B cell (primary cell): ENCODE data around the gene SNCAIP. TPM values are rescaled to one million over a fixed set of nuclear protein-coding genes. Genes with fewer than 3 reads are reported as not detected.

Experiments used
- ATAC-seq: fragments of 200-7000 bp; cut with Tn5 transposase; one replicate; pipeline ENCODE4 v1.10.0; 2021; ENCODE audit warnings: low read depth, mild to moderate bottlenecking, moderate number of reproducible peaks, moderate library complexity
- CTCF ChIA-PET: fragments of 350-600 bp; sonication (Branson Sonifier 250); formaldehyde crosslinking; loops from one replicate; lab custom pipeline; 2021; ENCODE audit warnings: antibody characterized with exemption, inconsistent platforms; lab: Charles Lee
- POLR2A ChIA-PET: fragments of 350-600 bp; sonication (Branson Sonifier 250); formaldehyde crosslinking; loops from one replicate; lab custom pipeline; 2021; ENCODE audit warnings: antibody characterized with exemption; lab: Charles Lee
- DNase-seq: peaks from one replicate; pipeline ENCODE4 v3.0.0; 2013
- H2AFZ ChIP-seq: 2 replicates; pipeline ENCODE4 v1.6.1; 2012; ENCODE audit warnings: mild to moderate bottlenecking, low read depth, low read length; ENCODE audit not compliant: insufficient read depth, poor library complexity, severe bottlenecking
- H3K27ac ChIP-seq, 2 donors: 1 replicate in 1 of 2; 2 replicates in 1 of 2; pipeline ENCODE4 v1.5.1; 2012 to 2013; ENCODE audit warnings: low read length in 2 of 2, mild to moderate bottlenecking in 2 of 2, moderate library complexity in 1 of 2
- H3K27me3 ChIP-seq, 4 experiments: fragments of 200-600 bp in 1 of 4; sonication (generic) in 1 of 4; replicated peaks in 1 of 4; 1 replicate in 2 of 4; 2 replicates in 2 of 4; pipeline versions ENCODE4 v1.6.1 to v1.7.0; 2013 to 2016; ENCODE audit warnings: low read length in 3 of 4, mild to moderate bottlenecking in 2 of 4, mixed read lengths in 1 of 4, moderate library complexity in 1 of 4; ENCODE audit not compliant: insufficient read depth in 4 of 4, control insufficient read depth in 3 of 4; ENCODE audit errors: control extremely low read depth in 1 of 4
- H3K36me3 ChIP-seq, 2 experiments: replicated peaks in 1 of 2; 1 replicate in 1 of 2; 2 replicates in 1 of 2; pipeline versions ENCODE4 v1.6.1 to v1.7.1; 2013; ENCODE audit warnings: low read length in 1 of 2; ENCODE audit not compliant: insufficient read depth in 2 of 2, control insufficient read depth in 1 of 2; ENCODE audit errors: control extremely low read depth in 1 of 2, extremely low read depth in 1 of 2
- H3K4me1 ChIP-seq, 2 donors: fragments of 200-600 bp in 1 of 2; sonication (generic) in 1 of 2; 1 replicate in 1 of 2; 2 replicates in 1 of 2; pipeline versions ENCODE4 v1.5.1 to v1.6.1; 2013 to 2017; ENCODE audit warnings: low read length in 2 of 2; ENCODE audit not compliant: control insufficient read depth in 2 of 2, insufficient read depth in 2 of 2
- H3K4me2 ChIP-seq: replicated peaks from 2 replicates; pipeline ENCODE3; 2012; ENCODE audit warnings: mild to moderate bottlenecking, low read depth, low read length; ENCODE audit not compliant: poor library complexity, severe bottlenecking
- H3K4me3 ChIP-seq, 5 experiments: fragments of 200-600 bp in 1 of 5; sonication (generic) in 1 of 5; 1 replicate in 3 of 5; 2 replicates in 2 of 5; pipeline versions ENCODE4 v1.5.1 to v1.7.0; 2011 to 2016; ENCODE audit warnings: low read length in 4 of 5, mild to moderate bottlenecking in 4 of 5, low read depth in 2 of 5, control low read depth in 1 of 5, moderate library complexity in 1 of 5; ENCODE audit not compliant: insufficient read depth in 1 of 5; ENCODE audit errors: control extremely low read depth in 1 of 5, extremely low read depth in 1 of 5
- H3K79me2 ChIP-seq: fragments of 200-600 bp; sonication (generic); one replicate; pipeline ENCODE4 v1.6.0; 2016; ENCODE audit warnings: low read length; ENCODE audit not compliant: control insufficient read depth, insufficient read depth
- H3K9ac ChIP-seq: fragments of 200-600 bp; sonication (generic); 2 replicates; pipeline ENCODE4 v1.6.1; 2017; ENCODE audit warnings: mild to moderate bottlenecking, low read length, moderate library complexity
- H3K9me3 ChIP-seq, 3 donors: one replicate each; pipeline versions ENCODE4 v1.6.1 to v1.7.1; 2013; ENCODE audit warnings: low read length in 2 of 3; ENCODE audit not compliant: control insufficient read depth in 2 of 3, insufficient read depth in 1 of 3; ENCODE audit errors: control extremely low read depth in 1 of 3
- H4K20me1 ChIP-seq: 2 replicates; pipeline ENCODE4 v1.6.0; 2012; ENCODE audit warnings: mild to moderate bottlenecking, low read length; ENCODE audit not compliant: insufficient read depth, control insufficient read depth, poor library complexity, severe bottlenecking
- H3K27ac Mint-ChIP-seq: one replicate; pipeline ENCODE4 v1.8.0; 2021; ENCODE audit warnings: mixed read lengths
- H3K27me3 Mint-ChIP-seq: one replicate; pipeline ENCODE4 v1.8.0; 2021; ENCODE audit warnings: mixed read lengths
- H3K4me1 Mint-ChIP-seq: one replicate; pipeline ENCODE4 v1.8.0; 2021; ENCODE audit warnings: mixed read lengths
- H3K4me3 Mint-ChIP-seq: one replicate; pipeline ENCODE4 v1.8.0; 2021; ENCODE audit warnings: mixed read lengths
- H3K9me3 Mint-ChIP-seq: one replicate; pipeline ENCODE4 v1.8.0; 2022; ENCODE audit warnings: mixed read lengths; ENCODE audit not compliant: insufficient read depth
- EZH2 ChIP-seq: IDR thresholded peaks from 2 replicates; pipeline ENCODE4 v1.6.1; 2012; ENCODE audit warnings: borderline replicate concordance, low read depth, mild to moderate bottlenecking, moderate library complexity, low read length; ENCODE audit not compliant: insufficient read depth, poor library complexity, severe bottlenecking
- WGBS: methylation state at CpG from one replicate; pipeline ENCODE4 v1.1.5; 2013; ENCODE audit warnings: missing lambda C conversion rate; ENCODE audit not compliant: insufficient coverage; 5-methylcytosine and 5-hydroxymethylcytosine counted together
- intact Hi-C: fragments of 100-400 bp; cut with micrococcal nuclease; formaldehyde crosslinking; loops from one replicate; pipeline ENCODE4 v1.10.0; 2022
- polyA plus RNA-seq: library from polyadenylated mRNA; depleted of rRNA; stranded (reverse); fragments of >200 nt; gene quantifications from 2 replicates; pipeline ENCODE4 v1.2.3, GENCODE V29; 2012
- total RNA-seq, 2 donors: library from RNA; stranded (reverse); fragments of 120-200 nt in 1 of 2; gene quantifications; 1 replicate in 1 of 2; 2 replicates in 1 of 2; pipeline versions ENCODE4 v1.2.3 to v1.2.4, GENCODE V29; 2013 to 2022
- TF ChIP-seq, protein P1 (sequence below): fragments of 200-600 bp; IDR thresholded peaks from one replicate; pipeline ENCODE4 v1.8.0; 2022; ENCODE audit warnings: antibody characterized with exemption, mild to moderate bottlenecking

SNCAIP gene
- total and polyA plus RNA-seq, 2 donors (not counting 1 experiment from before 2014, with no cell fraction given) = not detected

DNA sequence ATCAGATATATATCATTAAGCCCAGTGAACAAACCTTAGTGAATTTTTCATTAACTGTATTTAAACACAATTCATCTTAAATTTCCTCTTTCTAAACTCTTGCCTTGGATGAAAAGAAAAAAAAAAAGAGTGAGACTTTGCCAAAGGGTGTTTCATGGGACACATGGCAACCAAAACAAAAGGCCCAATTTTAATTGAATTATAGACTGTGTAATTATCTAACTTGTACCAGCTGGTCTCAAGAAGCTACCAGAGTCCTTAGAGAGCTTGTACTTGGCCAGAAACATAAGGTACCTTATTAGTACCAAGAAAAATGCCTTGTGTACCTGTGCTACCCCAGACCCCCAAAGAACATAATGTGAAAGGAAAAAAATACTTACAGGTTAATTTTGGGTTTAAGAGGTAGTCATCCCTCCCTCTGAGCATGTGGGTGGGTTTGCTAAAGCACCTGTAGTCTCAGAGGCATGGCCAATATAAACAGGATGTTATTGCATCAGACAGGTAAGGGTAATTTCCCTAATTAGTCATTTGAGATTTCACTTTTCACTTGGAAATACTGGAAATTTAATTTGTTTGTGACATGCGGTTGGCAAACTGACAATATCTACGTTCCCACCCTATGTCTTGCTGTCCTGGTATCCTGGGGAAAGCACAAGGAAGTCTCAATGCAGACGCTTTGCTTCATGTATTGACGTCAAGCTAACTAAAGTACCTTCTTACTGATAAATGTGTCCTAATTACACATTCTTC, 90.1 kb downstream of the SNCAIP start:
- no peaks in the 10 kb centered on the region for H3K79me2 ChIP-seq
- POLR2A ChIA-PET = no interaction called here
- H3K4me1 ChIP-seq = no peaks in the 10 kb centered on the region
- H3K27me3 ChIP-seq = peaks cover 0 to 4% (median 0%) of the 10 kb centered on the region in 4 experiments
- 80% methylated on average over 2 of the region's 4 CpGs for WGBS
- ATAC-seq = no peak
- intact Hi-C loops = no loop called here
- H3K4me3 ChIP-seq = no peak overlapping the region
- H3K4me2 ChIP-seq = no peak overlapping the region
- CTCF ChIA-PET = no interaction called here
- TF ChIP-seq EZH2 = no peak
- TF ChIP-seq, protein P1, sequence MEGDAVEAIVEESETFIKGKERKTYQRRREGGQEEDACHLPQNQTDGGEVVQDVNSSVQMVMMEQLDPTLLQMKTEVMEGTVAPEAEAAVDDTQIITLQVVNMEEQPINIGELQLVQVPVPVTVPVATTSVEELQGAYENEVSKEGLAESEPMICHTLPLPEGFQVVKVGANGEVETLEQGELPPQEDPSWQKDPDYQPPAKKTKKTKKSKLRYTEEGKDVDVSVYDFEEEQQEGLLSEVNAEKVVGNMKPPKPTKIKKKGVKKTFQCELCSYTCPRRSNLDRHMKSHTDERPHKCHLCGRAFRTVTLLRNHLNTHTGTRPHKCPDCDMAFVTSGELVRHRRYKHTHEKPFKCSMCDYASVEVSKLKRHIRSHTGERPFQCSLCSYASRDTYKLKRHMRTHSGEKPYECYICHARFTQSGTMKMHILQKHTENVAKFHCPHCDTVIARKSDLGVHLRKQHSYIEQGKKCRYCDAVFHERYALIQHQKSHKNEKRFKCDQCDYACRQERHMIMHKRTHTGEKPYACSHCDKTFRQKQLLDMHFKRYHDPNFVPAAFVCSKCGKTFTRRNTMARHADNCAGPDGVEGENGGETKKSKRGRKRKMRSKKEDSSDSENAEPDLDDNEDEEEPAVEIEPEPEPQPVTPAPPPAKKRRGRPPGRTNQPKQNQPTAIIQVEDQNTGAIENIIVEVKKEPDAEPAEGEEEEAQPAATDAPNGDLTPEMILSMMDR = no peak
- H4K20me1 ChIP-seq = no peaks in the 10 kb centered on the region
- H3K9me3 ChIP-seq = no peaks in the 10 kb centered on the region
- Mint-ChIP-seq H3K9me3 (no peaks in the 10 kb centered on the region), H3K4me3 (no peak overlapping the region), H3K27ac (no peak overlapping the region), H3K4me1 (no peaks in the 10 kb centered on the region), H3K27me3 (peaks cover 4% of the 10 kb centered on the region)
- no peaks in the 10 kb centered on the region for H3K36me3 ChIP-seq
- H2AFZ ChIP-seq = no peak overlapping the region
- H3K27ac ChIP-seq = no peak overlapping the region
- H3K9ac ChIP-seq = no peak overlapping the region
- no peak for DNase-seq

DNA sequence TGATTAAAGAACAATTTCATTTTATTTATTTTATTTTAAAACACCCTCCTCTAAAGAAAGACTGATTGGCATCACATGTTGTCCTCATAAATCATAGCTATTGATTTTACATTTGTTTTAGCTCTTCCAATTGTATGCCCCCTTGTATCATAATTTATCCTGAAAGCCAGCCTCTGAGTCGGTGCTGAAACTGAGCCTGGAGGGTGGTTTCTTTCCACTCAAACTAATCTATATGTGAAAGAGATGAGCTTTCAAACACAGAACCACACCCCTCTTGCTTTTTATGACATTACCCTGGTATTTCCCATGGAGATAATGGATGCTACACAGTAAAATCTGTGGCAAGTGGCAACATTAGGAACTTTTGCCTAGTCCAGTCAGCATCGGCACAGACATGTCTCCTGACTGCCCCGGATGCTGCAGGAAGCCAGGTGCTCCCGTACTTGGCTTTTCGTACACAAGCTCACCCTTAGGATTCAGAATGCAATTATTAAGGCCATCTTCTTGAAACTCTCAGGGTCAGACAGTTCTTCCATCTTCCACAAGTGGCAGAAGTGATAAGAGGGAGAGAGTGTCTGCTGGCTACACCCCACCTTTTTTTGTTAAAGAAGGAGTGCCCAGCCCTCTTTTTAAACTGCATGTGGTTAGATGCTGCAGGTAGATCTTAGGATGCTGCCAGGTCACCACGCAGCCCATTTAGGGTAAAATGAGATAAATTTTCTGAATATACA, 91.1 kb downstream of the SNCAIP start:
- Histone ChIP-seq H2AFZ (no peak overlapping the region), H3K36me3 (no peaks in the 10 kb centered on the region), H3K4me3 (no peak overlapping the region), H3K27ac (no peak overlapping the region), H3K9me3 (no peaks in the 10 kb centered on the region), H3K9ac (no peak overlapping the region), H3K4me2 (no peak overlapping the region), H4K20me1 (no peaks in the 10 kb centered on the region), H3K27me3 (peaks cover 0 to 2% (median 0%) of the 10 kb centered on the region in 4 experiments), H3K79me2 (no peaks in the 10 kb centered on the region), H3K4me1 (no peaks in the 10 kb centered on the region)
- 93% methylated on average over 4 of the region's 6 CpGs for WGBS
- Mint-ChIP-seq H3K9me3 (no peaks in the 10 kb centered on the region), H3K27ac (no peak overlapping the region), H3K4me1 (no peaks in the 10 kb centered on the region), H3K4me3 (no peak overlapping the region), H3K27me3 (peaks cover 4% of the 10 kb centered on the region)
- ATAC-seq = no peak
- CTCF ChIA-PET = no interaction called here
- intact Hi-C loops = no loop called here
- DNase-seq = no peak
- no peak for TF ChIP-seq EZH2
- TF ChIP-seq, protein P1 = no peak
- POLR2A ChIA-PET = no interaction called here
